22Rv1 (cell line): ENCODE results near the gene SRPX2.
"Not testable (repeated sequence)": the region's sequence is repeated elsewhere in the genome, so short reads cannot be mapped to it uniquely, and the experiment has no call there.

ENCODE experiments used
- H3K27ac ChIP-seq: fragments of 450-650 bp; 2 replicates; pipeline ENCODE4 v1.5.1; 2017
- CTCF ChIP-seq: fragments of 450-650 bp; IDR thresholded peaks from 2 replicates; pipeline ENCODE4 v1.5.1; 2017; ENCODE audit warnings: mild to moderate bottlenecking
- ZFX ChIP-seq: fragments of 450-650 bp; IDR thresholded peaks from 2 replicates; pipeline ENCODE4 v1.6.1; 2017; ENCODE audit warnings: antibody characterized with exemption, borderline replicate concordance

Gene SRPX2

GRCh38 chrX:100719139-100719538 lies 75.1 kb downstream of the SRPX2 start:
- TF ChIP-seq ZFX (no peak), CTCF (no peak)
- H3K27ac ChIP-seq = no peak overlapping the region

- H3K27ac ChIP-seq = no peak overlapping the region
- TF ChIP-seq CTCF (no peak), ZFX (no peak)
These were observed 76.3 kb downstream of the SRPX2 start for GRCh38 chrX:100720301-100720700.

- H3K27ac ChIP-seq = no peak overlapping the region
- TF ChIP-seq ZFX (no peak), CTCF (no peak)
These were observed 77.3 kb downstream of the SRPX2 start for GRCh38 chrX:100721328-100721727.

- not testable (repeated sequence) for H3K27ac ChIP-seq
These were observed 80.0 kb downstream of the SRPX2 start for GRCh38 chrX:100724006-100724405.
